22Rv1 (cell line): ENCODE results near the gene EFNA3.

Experiments
- CTCF ChIP-seq: fragments of 450-650 bp; IDR thresholded peaks from 2 replicates; pipeline ENCODE4 v1.5.1; 2017; ENCODE audit warnings: mild to moderate bottlenecking
- ZFX ChIP-seq: fragments of 450-650 bp; IDR thresholded peaks from 2 replicates; pipeline ENCODE4 v1.6.1; 2017; ENCODE audit warnings: antibody characterized with exemption, borderline replicate concordance

GRCh38 chr1:155093911-155094621 is 15.4 kb downstream of the EFNA3 start:
- TF ChIP-seq CTCF (peak; percentile 81), ZFX (no peak)
